ENCODE measurements around the gene BMP2K.

DNA sequence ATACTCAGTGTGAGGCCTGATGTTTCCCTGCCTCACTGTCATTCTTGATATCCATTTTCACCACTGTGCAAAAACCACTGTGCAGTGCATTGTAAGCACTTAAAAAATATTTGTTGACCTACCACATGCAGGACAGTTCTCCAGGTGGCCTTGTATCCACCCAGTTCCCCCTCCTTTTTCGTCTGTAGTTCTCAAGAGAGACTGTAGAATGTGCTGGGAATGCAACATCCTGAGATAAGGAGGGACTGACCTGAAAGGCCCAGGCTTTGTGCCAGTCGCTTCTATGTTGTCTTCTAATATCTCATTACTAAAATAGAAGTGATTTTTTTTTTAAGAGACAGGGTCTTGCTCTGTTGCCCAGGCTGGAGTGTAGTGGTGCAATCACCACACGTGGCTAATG lies 184.8 kb downstream of the BMP2K start:
- TF ChIP-seq, protein P1, sequence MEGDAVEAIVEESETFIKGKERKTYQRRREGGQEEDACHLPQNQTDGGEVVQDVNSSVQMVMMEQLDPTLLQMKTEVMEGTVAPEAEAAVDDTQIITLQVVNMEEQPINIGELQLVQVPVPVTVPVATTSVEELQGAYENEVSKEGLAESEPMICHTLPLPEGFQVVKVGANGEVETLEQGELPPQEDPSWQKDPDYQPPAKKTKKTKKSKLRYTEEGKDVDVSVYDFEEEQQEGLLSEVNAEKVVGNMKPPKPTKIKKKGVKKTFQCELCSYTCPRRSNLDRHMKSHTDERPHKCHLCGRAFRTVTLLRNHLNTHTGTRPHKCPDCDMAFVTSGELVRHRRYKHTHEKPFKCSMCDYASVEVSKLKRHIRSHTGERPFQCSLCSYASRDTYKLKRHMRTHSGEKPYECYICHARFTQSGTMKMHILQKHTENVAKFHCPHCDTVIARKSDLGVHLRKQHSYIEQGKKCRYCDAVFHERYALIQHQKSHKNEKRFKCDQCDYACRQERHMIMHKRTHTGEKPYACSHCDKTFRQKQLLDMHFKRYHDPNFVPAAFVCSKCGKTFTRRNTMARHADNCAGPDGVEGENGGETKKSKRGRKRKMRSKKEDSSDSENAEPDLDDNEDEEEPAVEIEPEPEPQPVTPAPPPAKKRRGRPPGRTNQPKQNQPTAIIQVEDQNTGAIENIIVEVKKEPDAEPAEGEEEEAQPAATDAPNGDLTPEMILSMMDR (IDR thresholded peaks at IDR 0.05; ENCODE audit: poor library complexity) = no peak
- no peak for TF ChIP-seq EZH2 (IDR thresholded peaks at IDR 0.05; ENCODE audit: borderline replicate concordance)
- no peak for TF ChIP-seq EZH2phosphoT487 (IDR thresholded peaks at IDR 0.05; ENCODE audit: low read depth, severe bottlenecking, unreplicated experiment)
